ENCODE results near the gene EZH2.

The EZH2 gene

GRCh38 chr7:148905093-148905666 lies 21.1 kb upstream of the EZH2 start:
- TF ChIP-seq CTCF (conservative IDR thresholded peaks at IDR 0.05; ENCODE audit: control insufficient read depth, insufficient read depth, low read depth, low read length): no peak
- H3K4me3 ChIP-seq (ENCODE audit: control insufficient read depth, low read depth, low read length): no peak overlapping the region
- no peak for DNase-seq (ENCODE audit: low read depth)

- TF ChIP-seq CTCF (conservative IDR thresholded peaks at IDR 0.05; ENCODE audit: control insufficient read depth, insufficient read depth, low read depth, low read length): no peak
- no peak for DNase-seq (ENCODE audit: low read depth)
Observed at GRCh38 chr7:148903504-148903903, 19.4 kb upstream of the EZH2 start.

GRCh38 chr7:148901178-148901577 lies 17.1 kb upstream of the EZH2 start:
- no peak for TF ChIP-seq CTCF (conservative IDR thresholded peaks at IDR 0.05; ENCODE audit: control insufficient read depth, insufficient read depth, low read depth, low read length)
- no peak for DNase-seq (ENCODE audit: low read depth)
- H3K4me3 ChIP-seq (ENCODE audit: control insufficient read depth, low read depth, low read length): no peak overlapping the region

More at GRCh38 chr7:148903504-148903903, 19.4 kb upstream of the EZH2 start:
- H3K4me3 ChIP-seq (ENCODE audit: control insufficient read depth, low read depth, low read length): no peak overlapping the region

GRCh38 chr7:148898845-148899484 lies 14.9 kb upstream of the EZH2 start:
- H3K4me3 ChIP-seq (ENCODE audit: control insufficient read depth, low read depth, low read length): no peak overlapping the region
- no peak for DNase-seq (ENCODE audit: low read depth)
- TF ChIP-seq CTCF (conservative IDR thresholded peaks at IDR 0.05; ENCODE audit: control insufficient read depth, insufficient read depth, low read depth, low read length): no peak

- TF ChIP-seq CTCF (conservative IDR thresholded peaks at IDR 0.05; ENCODE audit: control insufficient read depth, insufficient read depth, low read depth, low read length): no peak
- DNase-seq (ENCODE audit: low read depth): peak; percentile 20
- H3K4me3 ChIP-seq (ENCODE audit: control insufficient read depth, low read depth, low read length): no peak overlapping the region
Observed at GRCh38 chr7:148894591-148894990, 10.5 kb upstream of the EZH2 start.

- no peak overlapping the region for H3K4me3 ChIP-seq (ENCODE audit: control insufficient read depth, low read depth, low read length)
- no peak for DNase-seq (ENCODE audit: low read depth)
- TF ChIP-seq CTCF (conservative IDR thresholded peaks at IDR 0.05; ENCODE audit: control insufficient read depth, insufficient read depth, low read depth, low read length): no peak
Observed at GRCh38 chr7:148893071-148893470, 9.0 kb upstream of the EZH2 start.
